Psoas muscle (tissue), 8 donors: ENCODE data around the gene STYK1. TPM values are rescaled to one million over a fixed set of nuclear protein-coding genes. Genes with fewer than 3 reads are reported as not detected.

Experiments used
- ATAC-seq, 4 donors: fragments of 200-7000 bp; cut with Tn5 transposase; one replicate each; pipeline ENCODE4 v1.9.1; 2020; ENCODE audit warnings: moderate library complexity in 3 of 4, mild to moderate bottlenecking in 2 of 4
- DNase-seq, 2 donors: peaks; one replicate each; pipeline ENCODE4 v3.0.0-alpha.2; 2020
- H3K27ac ChIP-seq: fragments of 200-600 bp; one replicate; pipeline ENCODE4 v1.8.0; 2022
- H3K27me3 ChIP-seq, 3 donors: fragments of 200-600 bp in 1 of 3; one replicate each; pipeline versions ENCODE4 v1.6.1 to v1.8.0; 2013 to 2022; ENCODE audit warnings: low read length in 2 of 3, mild to moderate bottlenecking in 2 of 3, moderate library complexity in 1 of 3; ENCODE audit not compliant: insufficient read depth in 3 of 3
- H3K36me3 ChIP-seq, 2 donors: fragments of 200-600 bp in 1 of 2; one replicate each; pipeline versions ENCODE4 v1.6.1 to v1.8.0; 2013 to 2022; ENCODE audit warnings: low read depth in 1 of 2, mild to moderate bottlenecking in 1 of 2, moderate library complexity in 1 of 2; ENCODE audit not compliant: insufficient read depth in 1 of 2
- H3K4me1 ChIP-seq: fragments of 200-600 bp; one replicate; pipeline ENCODE4 v1.8.0; 2022
- H3K4me3 ChIP-seq: fragments of 200-600 bp; one replicate; pipeline ENCODE4 v1.8.0; 2022; ENCODE audit warnings: mild to moderate bottlenecking
- H3K9me3 ChIP-seq: fragments of 200-600 bp; one replicate; pipeline ENCODE4 v1.8.0; 2022
- CTCF ChIP-seq: fragments of 200-600 bp; IDR thresholded peaks from one replicate; pipeline ENCODE4 v1.8.0; 2022; ENCODE audit warnings: antibody characterized with exemption
- WGBS, 3 donors: extraction: QIAGEN DNeasy Blood & Tissue Kit; methylation state at CpG; one replicate each; pipeline versions ENCODE4 v1.1.6 to v1.1.7; 2013; 5-methylcytosine and 5-hydroxymethylcytosine counted together
- intact Hi-C, 2 donors: fragments of 100-400 bp; cut with DNase I; formaldehyde crosslinking; loops; one replicate each; pipeline versions ENCODE4 v1.11.0 to v1.14.2; 2022
- long read RNA-seq, 2 donors: library from polyadenylated mRNA; unstranded; transcript quantifications; one replicate each; pipeline ENCODE4 v2.0.0, GENCODE V29; 2021
- polyA plus RNA-seq, 3 donors: library from polyadenylated mRNA; stranded (reverse); fragments of 200-250 nt; gene quantifications; one replicate each; pipeline ENCODE4 v1.2.3, GENCODE V29; 2013
- total RNA-seq, 4 donors: library from RNA; stranded (reverse); fragmentation: NEBNext Ultra II Directional in 2 of 4; extraction: Animal tissue kit (Norgen Biotek cat#: 25700) in 2 of 4; gene quantifications; one replicate each; pipeline versions ENCODE4 v1.2.1 to v1.2.4, GENCODE V29; 2021 to 2023
- donor health status: healthy with polysubstance abuse.
- donor health status: DM: no; HTN: no; CAD: no; lungs with moderate emphysema.
- donor health status: Bipolar disorder and iron deficiency.
- donor health status: healthy.
- donor health status: DM: yes; HTN: yes; CAD: no.
- donor health status: DM: no; HTN: no; CAD: no.
- donor health status: DM: no; HTN: no; CAD: no.
- donor health status: DM: yes; HTN: yes; CAD: no.

STYK1 gene
- under 1 TPM in 3 of 4 donors, not detected in 1; 0.06 to 0.18 (median 0.09) TPM for total RNA-seq
- under 1 TPM in 2 of 3 donors, not detected in 1; 0.03 to 0.29 TPM for polyA plus RNA-seq
- long read RNA-seq, donor 1: 0 reads
- long read RNA-seq, donor 2: 0 reads

- H3K27me3 ChIP-seq: peaks cover 3 to 17% (median 4%) of the 10 kb centered on the region in 3 donors
- peak; percentile 84 for TF ChIP-seq CTCF
- no peaks in the 10 kb centered on the region for H3K4me1 ChIP-seq
- intact Hi-C loops: loop anchor here in 1 of 2 donors (1.0 to 10.0 kb wide), 4 partner anchors 30 to 439 kb away; no protein-coding TSS in a partner anchor
- 1 to 2% (median 1%) methylated on average over 35 of the region's 35 CpGs for WGBS, 3 donors
- no peaks in the 10 kb centered on the region for H3K9me3 ChIP-seq
- no peaks in the 10 kb centered on the region for H3K36me3 ChIP-seq
- DNase-seq (peak; percentile 23 to 64), ATAC-seq (peak; percentile 43 to 84 (median 70))
- peak within 1 kb of the TSS; percentile 69 for H3K4me3 ChIP-seq
- H3K27ac ChIP-seq: no peak within 1 kb of the TSS
Measured at GRCh38 chr12:10673659-10674384, at the start of gene STYK1. STYK1 (minus strand) TSS chr12:10674052; CDS start chr12:10634618, 39,434 bp downstream.

GRCh38 chr12:10722905-10723746 is 49.3 kb upstream of the STYK1 start, which contains the start of gene YBX3:
YBX3 (minus strand) TSS chr12:10723323; CDS start chr12:10723111, 212 bp downstream.
- TF ChIP-seq CTCF: no peak
- ATAC-seq (peak; percentile 47 to 56 (median 51)), DNase-seq (peak; percentile 90 to 95)
- H3K36me3 ChIP-seq: peaks cover 0 to 3% of the 10 kb centered on the region in 2 donors
- no peaks in the 10 kb centered on the region for H3K9me3 ChIP-seq
- peak within 1 kb of the TSS; percentile 98 for H3K27ac ChIP-seq
- intact Hi-C loops: loop anchor here (1.0 to 5.0 kb wide), 3 partner anchors 27 to 856 kb away; partner anchors contain the start of genes GABARAPL1 (in 2 of the 2) and CLEC2B (in 1 of the 2)
- H3K4me3 ChIP-seq: peak within 1 kb of the TSS; percentile 94
- 0% methylated on average over 76 to 95 of the region's 95 CpGs for WGBS, 3 donors
- no peaks in the 10 kb centered on the region for H3K27me3 ChIP-seq
- H3K4me1 ChIP-seq: peaks cover 9% of the 10 kb centered on the region

- peaks cover 9% of the 10 kb centered on the region for H3K4me1 ChIP-seq
- peak; percentile 69 to 80 for DNase-seq
Measured at GRCh38 chr12:10722502-10722904, 48.7 kb upstream of the STYK1 start.

More at GRCh38 chr12:10722502-10722904, 48.7 kb upstream of the STYK1 start:
- peak; percentile 18 to 29 (median 22) for ATAC-seq
- TF ChIP-seq CTCF: peak; percentile 28
- Histone ChIP-seq H3K27me3 (no peaks in the 10 kb centered on the region), H3K36me3 (peaks cover 0 to 9% of the 10 kb centered on the region in 2 donors), H3K27ac (peak overlapping the region; percentile 98), H3K4me3 (peak overlapping the region; percentile 94), H3K9me3 (no peaks in the 10 kb centered on the region)
- 0% methylated on average over 20 to 36 of the region's 36 CpGs for whole genome bisulfite sequencing, 3 donors
- intact Hi-C loops: loop anchor here (5.0 kb wide), 2 partner anchors 510 to 855 kb away; partner anchors contain the start of genes GABARAPL1 (in 2 of the 2) and CLEC2B (in 1 of the 2)
